BLaER1 treated with 17β-estradiol and CSF1 and Interleukin-3, amounts not matched to agents 10 nM and 100 nM (cell line): Measurements from ENCODE around the gene ANKRD44.

Source experiments
- H3K27ac ChIP-seq, 11 experiments: shearing (Covaris generic); formaldehyde crosslinking; 2 replicates each; pipeline ENCODE4 v1.8.1; 2022
- H3K27me3 ChIP-seq, 11 experiments: shearing (Covaris generic); formaldehyde crosslinking; 2 replicates each; pipeline ENCODE4 v1.8.1; 2022
- H3K36me3 ChIP-seq, 11 experiments: shearing (Covaris generic); formaldehyde crosslinking; 2 replicates each; pipeline ENCODE4 v1.8.1; 2022
- H3K4me1 ChIP-seq, 10 experiments: shearing (Covaris generic); formaldehyde crosslinking; 2 replicates each; pipeline ENCODE4 v1.8.1; 2022
- H3K4me2 ChIP-seq, 11 experiments: shearing (Covaris generic); formaldehyde crosslinking; 2 replicates each; pipeline ENCODE4 v1.8.1; 2022
- H3K4me3 ChIP-seq, 10 experiments: shearing (Covaris generic); formaldehyde crosslinking; 2 replicates each; pipeline ENCODE4 v1.8.1; 2022
- H3K9ac ChIP-seq, 11 experiments: shearing (Covaris generic); formaldehyde crosslinking; 2 replicates each; pipeline ENCODE4 v1.8.1; 2022
- H3K9me3 ChIP-seq, 11 experiments: shearing (Covaris generic); formaldehyde crosslinking; replicated peaks in 1 of 11; 2 replicates each; pipeline ENCODE4 v1.8.1; 2022
- H4K20me1 ChIP-seq, 11 experiments: shearing (Covaris generic); formaldehyde crosslinking; 2 replicates each; pipeline ENCODE4 v1.8.1; 2022
- Cebpa-rat ChIP-seq, 11 experiments: shearing (Covaris generic); IDR thresholded peaks; 2 replicates each; pipeline ENCODE4 v1.8.1; 2022

The ANKRD44 gene

DNA sequence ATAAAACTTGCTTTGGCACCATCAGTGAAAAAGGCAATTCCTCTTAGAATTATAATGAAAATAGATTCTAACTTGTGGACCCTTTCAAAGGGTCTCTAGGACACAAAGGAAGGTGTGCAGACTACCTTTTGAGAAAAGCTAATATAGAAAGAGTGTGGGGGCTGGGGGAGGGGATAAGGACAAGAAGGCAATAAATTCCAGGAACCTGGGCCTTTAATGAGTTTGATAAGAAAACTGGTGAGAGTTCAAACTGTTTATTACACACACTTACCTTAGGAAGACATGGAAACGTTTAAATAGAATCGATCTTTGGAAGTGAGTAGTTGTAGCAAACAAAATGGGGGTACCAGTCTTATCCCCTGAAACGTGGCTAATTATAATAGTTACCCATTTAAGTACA, 344.5 kb downstream of the ANKRD44 start:
- H4K20me1 ChIP-seq: no peaks in the 10 kb centered on the region
- no peak overlapping the region for H3K4me3 ChIP-seq
- H3K4me1 ChIP-seq: peaks cover 0 to 6% (median 0%) of the 10 kb centered on the region in 10 experiments; a peak in 5 of 20 replicates
- H3K36me3 ChIP-seq: no peaks in the 10 kb centered on the region
- H3K27ac ChIP-seq: no peak overlapping the region
- no peaks in the 10 kb centered on the region for H3K27me3 ChIP-seq
- no peak for TF ChIP-seq Cebpa-rat (IDR thresholded peaks at IDR 0.05)
- H3K4me2 ChIP-seq: no peak overlapping the region
- H3K9ac ChIP-seq: no peak overlapping the region
- H3K9me3 ChIP-seq: no peaks in the 10 kb centered on the region

DNA sequence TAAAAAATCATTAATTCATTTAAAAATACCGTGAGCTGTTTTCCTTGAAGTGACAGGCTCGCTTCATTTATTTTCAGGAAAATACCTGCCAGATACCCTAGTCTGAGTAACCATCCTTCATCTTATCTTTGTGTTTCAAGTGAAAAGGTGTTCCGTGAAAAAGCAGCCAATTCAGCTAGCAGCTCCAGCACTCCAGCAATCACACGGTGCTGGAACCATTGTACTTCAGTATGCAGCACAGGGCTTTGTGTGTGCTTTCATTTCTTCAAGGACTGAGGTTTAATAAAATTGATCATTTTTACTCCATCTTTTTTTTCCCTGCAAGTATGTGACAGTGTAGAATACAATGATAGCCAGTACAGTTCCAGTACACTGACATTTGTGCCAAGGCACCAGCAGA, 344.9 kb downstream of the ANKRD44 start:
- Histone ChIP-seq H3K9me3 (no peaks in the 10 kb centered on the region), H3K27me3 (no peaks in the 10 kb centered on the region), H3K4me1 (peaks cover 0 to 6% (median 0%) of the 10 kb centered on the region in 10 experiments; a peak in 5 of 20 replicates), H4K20me1 (no peaks in the 10 kb centered on the region), H3K27ac (no peak overlapping the region), H3K4me2 (no peak overlapping the region), H3K36me3 (no peaks in the 10 kb centered on the region), H3K9ac (no peak overlapping the region), H3K4me3 (no peak overlapping the region)
- no peak for TF ChIP-seq Cebpa-rat (IDR thresholded peaks at IDR 0.05)

DNA sequence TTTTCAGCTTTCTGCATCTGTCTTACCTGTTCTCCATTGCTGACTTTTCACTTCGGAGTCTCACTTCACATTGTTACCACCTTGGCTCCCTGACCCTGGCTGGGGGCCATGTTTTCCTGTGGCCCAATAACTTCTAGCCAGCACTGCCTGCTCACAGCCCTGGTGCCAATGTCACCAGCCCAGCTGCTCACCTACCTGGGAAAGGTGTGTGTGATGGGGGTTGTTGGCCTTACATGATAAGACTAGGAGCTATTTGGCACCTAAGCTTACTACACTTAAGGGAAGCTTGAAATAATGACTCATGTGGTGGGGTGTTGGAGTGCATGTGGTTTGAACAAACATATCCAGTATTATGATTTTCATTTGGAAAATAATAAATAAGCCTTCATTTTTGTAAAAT, 346.6 kb downstream of the ANKRD44 start:
- no peak overlapping the region for H3K4me3 ChIP-seq
- H3K36me3 ChIP-seq: no peaks in the 10 kb centered on the region
- H3K27ac ChIP-seq: no peak overlapping the region
- no peak overlapping the region for H3K9ac ChIP-seq
- H3K4me1 ChIP-seq: peaks cover 0 to 6% (median 0%) of the 10 kb centered on the region in 10 experiments; a peak in 5 of 20 replicates
- no peaks in the 10 kb centered on the region for H3K27me3 ChIP-seq
- no peak overlapping the region for H3K4me2 ChIP-seq
- H4K20me1 ChIP-seq: no peaks in the 10 kb centered on the region
- no peak for TF ChIP-seq Cebpa-rat (IDR thresholded peaks at IDR 0.05)
- H3K9me3 ChIP-seq: no peaks in the 10 kb centered on the region

DNA sequence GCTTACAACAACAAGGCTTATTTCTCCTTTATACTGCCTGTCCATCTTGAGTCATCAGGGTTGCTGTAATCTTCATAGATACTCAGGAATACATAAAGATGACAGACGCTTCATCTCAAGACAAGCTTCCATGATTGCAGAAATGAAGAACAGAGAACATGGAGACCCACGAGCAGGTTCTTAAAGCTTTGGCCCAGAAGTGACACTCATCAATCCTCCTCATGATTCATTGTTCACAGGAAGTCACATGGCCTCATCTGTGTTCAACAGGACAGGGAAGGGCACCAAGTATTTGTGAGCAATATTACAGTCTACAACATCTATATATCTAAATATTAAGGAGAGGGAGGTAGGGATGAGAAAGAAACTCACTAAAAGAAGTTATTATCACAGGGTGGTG, 347.5 kb downstream of the ANKRD44 start:
- H3K4me1 ChIP-seq: peaks cover 0 to 6% (median 0%) of the 10 kb centered on the region in 10 experiments; a peak in 5 of 20 replicates
- H3K27me3 ChIP-seq: no peaks in the 10 kb centered on the region
- TF ChIP-seq Cebpa-rat (IDR thresholded peaks at IDR 0.05): no peak

DNA sequence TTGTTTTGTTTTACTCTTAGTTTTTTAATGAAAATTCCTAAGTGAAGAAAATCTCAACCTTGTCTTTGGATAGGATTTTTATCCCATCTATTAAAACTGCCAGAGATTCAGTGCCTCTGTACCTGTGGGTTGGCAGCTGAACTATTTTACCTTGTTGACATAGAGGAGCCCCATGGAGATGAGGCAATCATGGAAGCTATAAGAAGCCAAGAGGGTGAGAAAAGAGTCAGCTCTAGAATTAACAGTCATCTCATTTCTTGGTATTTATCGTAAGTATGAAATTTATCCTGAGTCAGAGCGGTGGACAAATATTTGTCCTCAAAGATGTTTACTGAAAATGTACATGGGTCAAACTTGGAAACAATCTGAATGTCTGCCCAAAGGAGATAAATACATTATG, 348.3 kb downstream of the ANKRD44 start:
- peaks cover 0 to 5% (median 0%) of the 10 kb centered on the region in 11 experiments; a peak in 2 of 22 replicates for H3K9me3 ChIP-seq
- H3K36me3 ChIP-seq: no peaks in the 10 kb centered on the region
- no peaks in the 10 kb centered on the region for H3K27me3 ChIP-seq
- no peak overlapping the region for H3K4me2 ChIP-seq
- TF ChIP-seq Cebpa-rat (IDR thresholded peaks at IDR 0.05): no peak
- peaks cover 0 to 6% (median 0%) of the 10 kb centered on the region in 10 experiments; a peak in 5 of 20 replicates for H3K4me1 ChIP-seq
- no peak overlapping the region for H3K4me3 ChIP-seq
- no peak overlapping the region for H3K27ac ChIP-seq
- no peak overlapping the region for H3K9ac ChIP-seq
- H4K20me1 ChIP-seq: no peaks in the 10 kb centered on the region

More for the DNA sequence above, 347.5 kb downstream of the ANKRD44 start:
- no peak overlapping the region for H3K4me3 ChIP-seq
- H4K20me1 ChIP-seq: no peaks in the 10 kb centered on the region
- H3K9me3 ChIP-seq: peaks cover 0 to 5% (median 0%) of the 10 kb centered on the region in 11 experiments; a peak in 2 of 22 replicates
- H3K36me3 ChIP-seq: no peaks in the 10 kb centered on the region
- H3K9ac ChIP-seq: no peak overlapping the region
- H3K27ac ChIP-seq: no peak overlapping the region
- peak overlapping the region in 1 of 11 experiments; percentile 23; a peak in 1 of 22 replicates for H3K4me2 ChIP-seq

DNA sequence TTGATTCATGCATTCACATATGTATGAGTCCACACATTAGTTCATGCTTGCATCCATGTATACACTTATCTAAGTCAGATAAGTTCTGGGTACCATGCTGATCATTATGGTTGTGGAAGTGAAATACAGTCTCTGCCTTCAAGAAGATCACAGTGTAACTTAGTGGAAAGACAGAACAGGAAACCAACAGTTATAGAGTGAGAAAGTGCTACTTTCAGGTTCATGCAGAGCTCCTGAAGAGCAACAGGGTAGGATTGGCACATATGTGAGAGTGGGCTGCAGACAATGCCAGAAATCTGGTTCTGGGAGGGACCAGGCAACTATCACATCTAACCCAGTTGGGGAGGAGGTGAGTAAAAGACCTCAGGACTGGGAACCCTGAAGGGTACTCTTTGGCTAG, 348.7 kb downstream of the ANKRD44 start:
- peaks cover 0 to 5% (median 0%) of the 10 kb centered on the region in 11 experiments; a peak in 2 of 22 replicates for H3K9me3 ChIP-seq
- no peak overlapping the region for H3K27ac ChIP-seq
- H3K4me2 ChIP-seq: no peak overlapping the region
- H3K4me1 ChIP-seq: peaks cover 0 to 6% (median 0%) of the 10 kb centered on the region in 10 experiments; a peak in 5 of 20 replicates
- no peaks in the 10 kb centered on the region for H4K20me1 ChIP-seq
- no peak overlapping the region for H3K9ac ChIP-seq
- no peaks in the 10 kb centered on the region for H3K36me3 ChIP-seq
- H3K27me3 ChIP-seq: no peaks in the 10 kb centered on the region
- no peak overlapping the region for H3K4me3 ChIP-seq
- no peak for TF ChIP-seq Cebpa-rat (IDR thresholded peaks at IDR 0.05)

DNA sequence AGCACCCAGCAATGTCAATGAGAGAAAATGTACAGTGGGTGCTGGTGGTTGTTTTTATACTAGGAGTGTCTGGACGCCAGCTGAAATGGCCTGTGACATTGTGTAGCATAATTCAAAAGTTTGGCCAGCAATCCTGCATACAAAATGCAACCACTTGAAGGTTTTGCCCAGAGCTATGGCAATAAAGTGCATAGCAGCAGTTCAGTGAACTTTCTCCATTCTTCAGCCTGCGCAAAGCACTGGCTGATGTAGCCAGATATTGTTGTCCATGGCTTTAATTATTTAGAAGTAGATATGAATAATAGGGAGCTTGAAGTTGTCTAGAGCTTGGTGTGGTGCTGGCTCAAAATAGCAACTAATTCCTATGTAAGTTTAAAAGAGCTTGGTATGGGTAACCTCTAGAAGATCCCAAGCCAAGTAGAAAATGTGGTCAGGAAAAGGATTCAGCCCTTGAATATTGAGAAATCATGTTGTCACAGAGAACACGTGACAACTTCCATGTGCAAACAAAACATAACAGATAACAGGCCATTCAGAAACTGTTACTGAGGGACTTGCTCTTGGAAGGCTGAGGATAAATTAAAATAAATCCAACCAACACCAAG, 350.7 kb downstream of the ANKRD44 start:
- H3K4me1 ChIP-seq: peaks cover 0 to 6% (median 0%) of the 10 kb centered on the region in 10 experiments; a peak in 5 of 20 replicates
- no peak overlapping the region for H3K9ac ChIP-seq
- H3K4me3 ChIP-seq: no peak overlapping the region
- H3K27me3 ChIP-seq: no peaks in the 10 kb centered on the region
- H3K27ac ChIP-seq: no peak overlapping the region
- H3K9me3 ChIP-seq: peaks cover 0 to 5% (median 0%) of the 10 kb centered on the region in 11 experiments; a peak in 2 of 22 replicates
- H4K20me1 ChIP-seq: no peaks in the 10 kb centered on the region
- TF ChIP-seq Cebpa-rat (IDR thresholded peaks at IDR 0.05): no peak
- no peak overlapping the region for H3K4me2 ChIP-seq
- no peaks in the 10 kb centered on the region for H3K36me3 ChIP-seq

DNA sequence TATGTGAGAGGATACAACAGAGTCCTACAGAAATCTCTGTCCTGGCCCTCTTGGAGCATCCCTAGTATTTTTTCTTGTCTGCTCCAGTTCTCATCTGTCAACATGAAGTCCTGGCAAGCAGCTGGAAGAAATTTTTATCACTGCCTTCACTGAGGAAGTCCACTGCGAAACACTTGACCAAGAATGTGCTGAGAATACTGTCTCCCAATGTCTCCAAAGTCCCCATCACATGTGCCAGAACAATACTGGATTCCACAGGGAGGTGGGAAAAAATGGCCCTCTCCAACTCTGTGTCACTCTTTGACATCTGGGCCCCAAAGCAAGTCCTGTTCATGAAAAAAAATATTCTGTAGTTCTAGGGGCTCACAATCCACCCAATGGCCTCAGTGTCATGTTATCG, 351.3 kb downstream of the ANKRD44 start:
- no peaks in the 10 kb centered on the region for H3K27me3 ChIP-seq
- no peak overlapping the region for H3K27ac ChIP-seq
- TF ChIP-seq Cebpa-rat (IDR thresholded peaks at IDR 0.05): no peak
- H3K9me3 ChIP-seq: peaks cover 0 to 5% (median 0%) of the 10 kb centered on the region in 11 experiments; a peak in 2 of 22 replicates
- H3K9ac ChIP-seq: no peak overlapping the region
- H3K4me3 ChIP-seq: no peak overlapping the region
- peaks cover 0 to 6% (median 0%) of the 10 kb centered on the region in 10 experiments; a peak in 5 of 20 replicates for H3K4me1 ChIP-seq
- H3K36me3 ChIP-seq: no peaks in the 10 kb centered on the region
- H4K20me1 ChIP-seq: no peaks in the 10 kb centered on the region
- no peak overlapping the region for H3K4me2 ChIP-seq

DNA sequence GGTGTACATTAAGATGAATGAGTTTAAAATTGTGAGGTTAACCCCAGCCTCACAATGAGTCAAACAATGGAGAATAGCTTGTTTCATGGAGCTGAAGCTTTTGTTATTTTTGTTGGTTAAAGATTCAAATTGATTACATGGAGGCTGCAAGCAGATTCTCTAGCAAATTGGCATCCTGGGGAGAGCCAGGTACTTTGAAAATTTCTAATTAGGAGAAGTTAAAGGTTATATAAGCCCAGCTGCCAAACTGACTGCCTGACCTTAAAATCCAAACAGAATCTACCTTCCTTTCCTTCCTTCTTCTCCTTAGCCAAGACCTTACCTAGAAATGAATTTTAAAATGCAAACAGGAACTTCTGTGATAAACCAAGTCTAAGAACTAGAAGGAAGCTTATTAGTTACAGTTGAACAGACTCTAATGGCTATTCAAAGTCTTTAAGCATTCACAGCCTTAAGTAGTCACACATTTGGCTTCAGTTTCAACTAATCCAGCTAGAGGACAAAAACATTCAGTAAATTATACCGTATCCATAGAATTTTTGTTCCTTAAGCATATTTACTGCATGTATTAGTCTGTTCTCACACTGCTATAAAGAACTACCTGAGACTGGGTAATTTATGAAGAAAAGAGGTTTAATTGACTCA, 352.6 kb downstream of the ANKRD44 start:
- H3K27ac ChIP-seq: no peak overlapping the region
- no peak overlapping the region for H3K4me3 ChIP-seq
- H3K9ac ChIP-seq: no peak overlapping the region
- H3K4me1 ChIP-seq: peaks cover 0 to 2% (median 0%) of the 10 kb centered on the region in 10 experiments; a peak in 5 of 20 replicates
- H3K9me3 ChIP-seq: peaks cover 0 to 5% (median 0%) of the 10 kb centered on the region in 11 experiments; a peak in 2 of 22 replicates
- H4K20me1 ChIP-seq: no peaks in the 10 kb centered on the region
- no peak for TF ChIP-seq Cebpa-rat (IDR thresholded peaks at IDR 0.05)
- no peaks in the 10 kb centered on the region for H3K36me3 ChIP-seq
- no peaks in the 10 kb centered on the region for H3K27me3 ChIP-seq
- H3K4me2 ChIP-seq: no peak overlapping the region
